ENCODE results near the gene AACS.

- TF ChIP-seq DPF2 (IDR thresholded peaks at IDR 0.05) = no peak
- TF ChIP-seq, protein P1, sequence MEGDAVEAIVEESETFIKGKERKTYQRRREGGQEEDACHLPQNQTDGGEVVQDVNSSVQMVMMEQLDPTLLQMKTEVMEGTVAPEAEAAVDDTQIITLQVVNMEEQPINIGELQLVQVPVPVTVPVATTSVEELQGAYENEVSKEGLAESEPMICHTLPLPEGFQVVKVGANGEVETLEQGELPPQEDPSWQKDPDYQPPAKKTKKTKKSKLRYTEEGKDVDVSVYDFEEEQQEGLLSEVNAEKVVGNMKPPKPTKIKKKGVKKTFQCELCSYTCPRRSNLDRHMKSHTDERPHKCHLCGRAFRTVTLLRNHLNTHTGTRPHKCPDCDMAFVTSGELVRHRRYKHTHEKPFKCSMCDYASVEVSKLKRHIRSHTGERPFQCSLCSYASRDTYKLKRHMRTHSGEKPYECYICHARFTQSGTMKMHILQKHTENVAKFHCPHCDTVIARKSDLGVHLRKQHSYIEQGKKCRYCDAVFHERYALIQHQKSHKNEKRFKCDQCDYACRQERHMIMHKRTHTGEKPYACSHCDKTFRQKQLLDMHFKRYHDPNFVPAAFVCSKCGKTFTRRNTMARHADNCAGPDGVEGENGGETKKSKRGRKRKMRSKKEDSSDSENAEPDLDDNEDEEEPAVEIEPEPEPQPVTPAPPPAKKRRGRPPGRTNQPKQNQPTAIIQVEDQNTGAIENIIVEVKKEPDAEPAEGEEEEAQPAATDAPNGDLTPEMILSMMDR (IDR thresholded peaks at IDR 0.05 in 2 of 3, conservative IDR thresholded peaks at IDR 0.05 in 1 of 3; ENCODE audit: control insufficient read depth in 2 of 3, extremely low read depth in 1 of 3, insufficient read depth in 1 of 3, low read depth in 3 of 3, low read length in 3 of 3) = no peak
These were observed 4.4 kb downstream of the AACS start for GRCh38 chr12:125069616-125070015.
